GM19395 (cell line): Measurements from ENCODE around the gene NUDCD2.
"Not testable (repeated sequence)": the region's sequence is repeated elsewhere in the genome, so short reads cannot be mapped to it uniquely, and the experiment has no call there.

Experiments used
- ATAC-seq: cut with Tn5 transposase; IDR thresholded peaks from one replicate; pipeline ENCODE4 v1.9.1; 2021; ENCODE audit warnings: mild to moderate bottlenecking, moderate library complexity; ENCODE audit not compliant: unreplicated experiment

The NUDCD2 gene

GRCh38 chr5:163473635-163474243 is 13.8 kb upstream of the NUDCD2 start:
- peak; percentile 90 for ATAC-seq

GRCh38 chr5:163467682-163468081 is 7.8 kb upstream of the NUDCD2 start:
- no peak for ATAC-seq

GRCh38 chr5:163463063-163463435 is 3.1 kb upstream of the NUDCD2 start:
- ATAC-seq, result no peak

- ATAC-seq, result peak; percentile 3
These were observed 765 bp upstream of the NUDCD2 start, which contains the start of gene HMMR for GRCh38 chr5:163460562-163461171. HMMR (plus strand) TSS chr5:163460632; CDS start chr5:163460693, 61 bp downstream.

GRCh38 chr5:163459462-163459818 is 462 bp downstream of the NUDCD2 start:
- ATAC-seq, result peak; percentile 3

GRCh38 chr5:163458778-163459385 is 1.0 kb downstream of the NUDCD2 start:
- no peak for ATAC-seq

- ATAC-seq, result no peak
These were observed 3.1 kb downstream of the NUDCD2 start for GRCh38 chr5:163456840-163457239.

GRCh38 chr5:163456029-163456589 is 3.8 kb downstream of the NUDCD2 start:
- ATAC-seq, result no peak

GRCh38 chr5:163455406-163455805 is 4.5 kb downstream of the NUDCD2 start:
- ATAC-seq, result not testable (repeated sequence)

GRCh38 chr5:163453705-163454104 is 6.2 kb downstream of the NUDCD2 start:
- no peak for ATAC-seq

- no peak for ATAC-seq
These were observed 8.4 kb downstream of the NUDCD2 start for GRCh38 chr5:163451489-163451888.

- ATAC-seq, result no peak
These were observed 11.4 kb downstream of the NUDCD2 start for GRCh38 chr5:163448491-163448890.

GRCh38 chr5:163447875-163448274 is 12.0 kb downstream of the NUDCD2 start:
- no peak for ATAC-seq

GRCh38 chr5:163447191-163447590 is 12.7 kb downstream of the NUDCD2 start:
- no peak for ATAC-seq

- no peak for ATAC-seq
These were observed 14.6 kb downstream of the NUDCD2 start for GRCh38 chr5:163445345-163445744.

- no peak for ATAC-seq
These were observed 15.4 kb downstream of the NUDCD2 start for GRCh38 chr5:163444526-163444925.

GRCh38 chr5:163440954-163441353 is 18.9 kb downstream of the NUDCD2 start:
- no peak for ATAC-seq

- ATAC-seq, result no peak
These were observed 20.8 kb downstream of the NUDCD2 start for GRCh38 chr5:163439092-163439425.

- peak; percentile 96 for ATAC-seq
These were observed 22.4 kb downstream of the NUDCD2 start, which contains the start of gene CCNG1 for GRCh38 chr5:163437309-163438182. CCNG1 (plus strand) TSS chr5:163437595; CDS start chr5:163439257, 1,662 bp downstream.

GRCh38 chr5:163437011-163437308 is 22.9 kb downstream of the NUDCD2 start:
- no peak for ATAC-seq

- ATAC-seq, result no peak
These were observed 23.4 kb downstream of the NUDCD2 start for GRCh38 chr5:163436515-163436914.
